ELF-1 (cell line): ENCODE data around the gene RND1.
"Not testable (repeated sequence)": the region's sequence is repeated elsewhere in the genome, so short reads cannot be mapped to it uniquely, and the experiment has no call there.

Source experiments
- DNase-seq: peaks from one replicate; pipeline ENCODE4 v3.0.0-alpha.2; 2016; ENCODE audit warnings: low read depth, low spot score

RND1 gene

GRCh38 chr12:48865281-48866051 lies at the start of gene RND1:
Gene RND1, minus strand, starts transcription at chr12:48865870. Its CDS starts 103 bp downstream, at chr12:48865767.
- DNase-seq: peak; percentile 97

GRCh38 chr12:48910196-48910595 lies 44.5 kb upstream of the RND1 start:
- DNase-seq: no peak

DNA sequence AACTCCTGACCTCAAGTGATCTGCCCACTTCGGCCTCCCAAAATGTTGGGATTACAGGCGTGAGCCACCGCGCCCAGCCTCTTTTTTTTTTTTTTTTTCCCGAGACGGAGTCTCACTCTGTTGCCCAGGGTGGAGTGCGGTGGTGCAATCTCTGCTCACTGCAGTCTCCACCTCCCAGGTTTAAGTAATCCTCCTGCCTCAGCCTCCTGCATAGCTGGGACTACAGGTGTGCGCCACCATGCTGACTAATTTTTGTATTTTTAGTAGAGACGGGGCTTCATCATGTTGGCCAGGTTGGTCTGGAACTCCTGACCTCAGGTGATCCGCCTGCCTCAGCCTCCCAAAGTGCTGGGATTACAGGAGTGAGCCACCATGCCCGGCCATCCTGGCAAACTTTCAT lies 44.0 kb upstream of the RND1 start:
- DNase-seq: not testable (repeated sequence)

GRCh38 chr12:48907245-48907644 lies 41.6 kb upstream of the RND1 start:
- no peak for DNase-seq

DNA sequence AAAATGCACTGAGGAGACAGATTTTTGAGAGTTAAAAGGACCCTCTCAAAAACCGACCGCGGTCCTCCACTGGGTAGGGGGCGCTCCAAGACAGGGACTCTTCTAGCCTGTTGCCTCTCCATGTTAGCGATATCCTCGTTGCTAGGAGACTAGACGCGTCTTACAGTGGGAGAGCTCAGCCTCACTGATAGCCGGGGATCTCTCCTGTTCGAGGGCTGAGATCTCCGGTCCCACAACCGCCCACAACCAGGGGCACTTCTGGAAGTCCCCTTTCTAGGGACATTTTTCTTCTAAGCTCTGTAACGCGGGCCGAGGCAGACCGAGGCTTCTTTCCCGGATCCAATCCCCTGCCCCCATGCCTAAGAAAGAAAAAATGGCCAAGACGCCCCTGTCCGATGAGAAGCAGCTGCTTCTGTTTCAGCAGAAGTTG lies 38.3 kb upstream of the RND1 start:
- peak; percentile 89 for DNase-seq

DNA sequence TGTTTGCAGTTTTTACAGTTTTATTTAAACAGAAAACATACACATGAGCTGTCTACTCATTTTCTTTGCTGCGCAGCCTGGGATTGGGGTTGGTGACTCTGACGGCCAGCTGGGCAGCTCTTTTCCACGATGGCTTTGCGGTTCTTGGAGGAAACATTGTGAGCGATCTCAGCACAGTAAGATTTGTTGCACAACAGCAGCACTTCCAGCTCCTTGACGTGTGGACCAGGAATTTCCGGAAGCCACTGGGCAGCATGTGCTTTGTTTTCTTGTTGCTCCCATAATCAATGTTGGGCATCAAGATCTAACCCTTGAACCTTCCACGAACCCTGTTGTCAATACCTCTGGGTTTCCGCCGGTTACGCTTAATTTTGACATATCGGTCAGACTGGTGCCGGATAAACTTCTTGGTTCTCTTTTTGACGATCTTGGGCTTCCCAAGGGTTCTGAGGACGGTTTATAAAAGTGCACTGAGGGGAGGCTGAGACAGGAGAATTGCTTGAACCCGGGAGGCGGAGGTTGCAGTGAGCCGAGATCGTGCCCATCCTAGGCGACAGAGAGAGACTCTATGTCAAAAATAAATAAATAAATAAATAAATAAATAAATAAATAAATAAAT lies 37.8 kb upstream of the RND1 start:
- no peak for DNase-seq

DNA sequence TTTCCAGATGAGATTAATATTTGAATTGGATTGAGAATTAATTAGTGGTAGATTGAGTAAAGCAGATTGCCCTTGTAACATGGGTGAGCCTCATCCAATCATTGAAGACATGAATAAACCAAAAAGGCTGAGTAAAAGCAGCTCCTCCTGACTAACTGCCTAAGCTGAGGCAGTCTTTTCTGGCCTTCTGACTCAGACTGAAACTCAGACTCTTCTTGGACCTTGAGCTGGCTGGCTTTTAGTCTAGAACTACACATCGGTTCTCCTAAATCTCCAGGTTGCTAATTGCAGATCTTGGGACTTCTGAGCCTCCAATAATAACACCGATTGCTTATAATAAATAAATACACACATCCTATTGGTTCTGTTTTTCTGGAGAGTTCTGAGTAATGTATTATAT lies 35.6 kb upstream of the RND1 start:
- DNase-seq: no peak

DNA sequence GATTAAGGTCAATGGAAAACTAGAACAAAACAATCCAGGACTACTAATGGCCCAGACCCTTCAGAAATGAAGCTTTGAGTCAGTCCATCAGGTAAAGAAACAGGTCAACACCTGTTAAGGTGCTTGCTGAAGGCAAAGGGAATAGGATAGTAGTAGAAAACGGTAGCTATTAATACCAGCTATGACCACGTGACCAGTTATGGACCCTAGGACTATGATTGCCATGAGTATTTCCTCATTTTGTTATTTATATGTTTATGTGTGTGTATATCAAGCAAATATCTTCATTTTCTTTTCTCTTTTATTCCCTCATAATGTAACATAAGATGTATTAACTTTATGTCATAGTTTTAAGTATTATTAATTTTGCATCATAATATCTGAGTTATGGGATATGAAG lies 34.0 kb upstream of the RND1 start:
- no peak for DNase-seq

- DNase-seq: no peak
These were observed 28.6 kb upstream of the RND1 start for GRCh38 chr12:48894271-48894670.

- DNase-seq: peak; percentile 97
These were observed 25.2 kb upstream of the RND1 start for GRCh38 chr12:48890657-48891418.

GRCh38 chr12:48889679-48890078 lies 24.0 kb upstream of the RND1 start:
- DNase-seq: no peak

- peak; percentile 92 for DNase-seq
These were observed 17.9 kb upstream of the RND1 start for GRCh38 chr12:48883305-48884161.

GRCh38 chr12:48882972-48883304 lies 17.3 kb upstream of the RND1 start:
- no peak for DNase-seq

DNA sequence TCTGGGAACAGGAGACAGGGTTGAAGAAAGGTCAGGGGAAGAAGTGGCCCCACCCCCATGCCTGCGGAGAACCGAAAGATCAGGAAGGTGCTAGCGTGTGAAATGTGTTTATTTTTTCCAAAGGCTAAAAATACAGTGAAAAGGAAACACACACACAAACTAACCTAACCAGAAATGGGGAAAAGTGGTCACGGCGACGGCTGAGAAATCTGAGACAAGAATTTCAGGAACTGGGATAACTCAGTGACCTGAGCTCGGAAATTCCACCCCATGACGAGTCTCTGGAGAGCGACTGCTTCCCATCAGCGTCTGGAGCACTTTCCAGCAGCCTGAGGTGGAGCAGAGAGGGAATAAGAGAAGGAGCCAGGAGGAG lies 16.6 kb upstream of the RND1 start:
- peak; percentile 80 for DNase-seq

DNA sequence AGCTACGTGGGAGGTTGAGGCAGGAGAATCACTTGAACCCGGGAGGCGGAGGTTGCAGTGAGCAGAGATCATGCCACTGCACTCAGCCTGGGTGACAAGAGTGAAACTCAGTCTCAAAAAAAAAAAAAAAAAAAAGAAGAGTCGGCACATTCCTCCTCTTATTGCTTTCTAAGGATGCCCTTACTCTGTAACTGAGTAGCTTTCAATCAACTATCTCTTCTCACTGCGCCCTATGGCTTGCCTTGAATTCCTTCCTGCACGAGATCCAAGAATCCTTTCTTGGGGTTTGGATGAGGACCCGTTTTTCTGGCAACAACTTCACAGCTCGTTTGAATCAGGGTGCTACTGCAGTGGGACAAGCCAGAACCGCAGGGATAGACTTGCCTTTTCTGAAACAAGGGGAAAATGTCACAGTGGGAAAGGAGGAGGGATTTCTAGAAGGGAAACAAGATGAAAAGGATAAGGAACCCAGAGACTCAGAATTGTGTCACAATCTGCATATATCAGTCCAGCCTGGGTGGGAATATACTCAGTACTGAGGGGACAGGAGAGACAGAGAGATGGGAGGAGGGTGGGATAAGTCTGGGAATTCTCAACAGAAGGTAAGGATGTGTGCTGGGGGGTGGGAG lies 16.1 kb upstream of the RND1 start:
- peak; percentile 46 for DNase-seq

- no peak for DNase-seq
These were observed 15.0 kb upstream of the RND1 start for GRCh38 chr12:48880647-48881046.

GRCh38 chr12:48878548-48878947 lies 12.9 kb upstream of the RND1 start:
- DNase-seq: no peak

DNA sequence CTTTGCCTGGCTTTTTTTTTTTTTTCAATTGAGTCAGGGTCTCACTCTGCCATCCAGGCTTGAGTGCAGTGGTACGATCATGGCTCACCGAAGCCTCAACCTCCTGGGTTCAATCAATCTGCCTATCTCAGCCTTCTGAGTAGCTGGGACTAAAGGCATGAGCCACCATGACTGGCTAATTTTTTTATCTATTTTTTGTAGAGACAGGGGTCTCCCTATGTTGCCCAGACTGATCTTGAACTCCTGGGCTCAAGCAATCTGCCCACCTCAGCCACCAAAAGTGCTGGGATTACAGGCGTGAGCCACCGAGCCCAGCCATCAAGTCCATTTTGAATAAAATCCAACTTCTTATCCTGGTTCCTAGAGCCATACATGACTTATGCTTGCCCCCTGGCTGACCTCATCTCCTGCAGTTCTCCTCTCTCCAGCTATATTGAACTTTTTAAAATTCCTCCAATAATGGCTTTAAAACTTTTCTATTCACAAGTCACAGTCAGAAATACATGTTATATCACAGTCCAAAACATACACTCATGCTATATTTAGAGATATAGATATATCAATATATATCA lies 10.4 kb upstream of the RND1 start:
- no peak for DNase-seq

DNA sequence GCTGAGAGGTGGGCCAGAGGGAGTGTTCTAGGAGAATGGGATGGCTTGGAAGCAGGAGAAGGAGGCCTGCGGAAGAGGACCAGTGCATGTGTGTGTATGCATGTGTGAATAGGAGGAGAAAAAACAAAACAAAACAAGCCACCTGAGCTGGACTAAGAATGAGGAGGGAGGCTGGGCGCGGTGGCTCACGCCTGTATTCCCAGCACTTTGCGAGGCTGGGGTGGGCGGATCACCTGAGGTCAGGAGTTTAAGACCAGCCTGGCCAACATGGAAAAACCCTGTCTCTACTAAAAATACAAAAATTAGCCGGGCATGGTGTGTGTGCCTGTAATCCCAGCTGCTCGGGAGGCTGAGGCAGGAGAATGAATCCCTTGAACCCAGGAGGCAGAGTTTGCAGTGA lies 7.9 kb upstream of the RND1 start:
- not testable (repeated sequence) for DNase-seq

DNA sequence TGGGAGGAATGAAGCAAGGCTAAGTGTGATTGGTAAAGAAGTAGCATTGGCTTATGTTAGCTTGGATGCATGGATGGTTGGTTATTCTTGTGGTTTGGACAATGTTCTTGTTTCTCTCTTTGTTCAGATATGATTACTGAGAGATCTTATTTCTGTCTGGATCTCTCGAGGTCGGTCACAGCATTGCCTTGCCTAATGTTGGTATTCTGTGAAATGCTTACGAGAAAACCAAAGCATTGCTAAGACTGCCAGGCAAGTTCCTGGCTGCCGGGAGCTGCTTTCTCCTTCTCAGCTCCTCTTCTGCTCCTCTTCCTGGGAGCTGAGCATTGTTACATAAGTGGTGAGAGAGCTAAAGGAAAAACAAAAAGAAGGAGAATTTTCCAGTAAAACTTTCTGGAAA lies 7.4 kb upstream of the RND1 start:
- DNase-seq: no peak

- no peak for DNase-seq
These were observed 3.5 kb upstream of the RND1 start for GRCh38 chr12:48869191-48869590.
